Measurements from ENCODE around the gene COL4A2. TPM values are rescaled to one million over a fixed set of nuclear protein-coding genes. Genes with fewer than 3 reads are reported as not detected.

Gene COL4A2
- total RNA-seq, 1 donor from 2014 or later, result 7.6 TPM

DNA sequence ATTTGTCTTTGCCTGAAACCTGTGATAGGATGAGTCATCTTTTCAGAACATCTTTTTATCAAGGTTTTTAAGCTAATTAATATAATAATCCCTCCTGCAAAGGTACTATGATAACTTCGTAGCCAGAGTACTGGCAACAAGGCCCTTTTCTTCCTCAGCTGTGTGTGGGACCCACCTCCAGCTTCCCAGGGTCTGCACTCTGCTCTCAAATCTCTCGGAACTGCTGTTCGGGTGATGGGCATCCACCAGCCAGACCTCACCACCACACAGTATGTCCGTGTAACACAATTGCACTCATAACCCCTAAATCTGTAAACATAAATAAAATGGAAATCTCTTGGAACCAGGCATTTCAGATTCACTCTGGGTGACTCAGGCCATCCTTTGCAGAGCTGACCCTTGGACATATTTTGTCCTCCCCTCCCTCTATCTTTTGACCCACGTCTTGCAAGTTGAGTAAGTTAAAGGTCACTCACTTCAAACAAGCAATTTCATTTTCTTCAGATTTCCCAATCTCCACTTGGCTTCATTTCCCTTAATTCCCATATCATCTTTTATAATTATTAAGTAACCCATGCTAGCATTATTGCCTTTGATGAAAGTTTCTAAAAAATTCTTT is 29.6 kb upstream of the COL4A2 start:
- H3K4me3 ChIP-seq (ENCODE audit: low read depth, low read length), result no peak overlapping the region
- DNase-seq (ENCODE audit: low read depth) (no peak), FAIRE-seq (no peak)
- no peaks in the 10 kb centered on the region for H3K36me3 ChIP-seq (ENCODE audit: control insufficient read depth, insufficient read depth, low read length)
- TF ChIP-seq, protein P1, sequence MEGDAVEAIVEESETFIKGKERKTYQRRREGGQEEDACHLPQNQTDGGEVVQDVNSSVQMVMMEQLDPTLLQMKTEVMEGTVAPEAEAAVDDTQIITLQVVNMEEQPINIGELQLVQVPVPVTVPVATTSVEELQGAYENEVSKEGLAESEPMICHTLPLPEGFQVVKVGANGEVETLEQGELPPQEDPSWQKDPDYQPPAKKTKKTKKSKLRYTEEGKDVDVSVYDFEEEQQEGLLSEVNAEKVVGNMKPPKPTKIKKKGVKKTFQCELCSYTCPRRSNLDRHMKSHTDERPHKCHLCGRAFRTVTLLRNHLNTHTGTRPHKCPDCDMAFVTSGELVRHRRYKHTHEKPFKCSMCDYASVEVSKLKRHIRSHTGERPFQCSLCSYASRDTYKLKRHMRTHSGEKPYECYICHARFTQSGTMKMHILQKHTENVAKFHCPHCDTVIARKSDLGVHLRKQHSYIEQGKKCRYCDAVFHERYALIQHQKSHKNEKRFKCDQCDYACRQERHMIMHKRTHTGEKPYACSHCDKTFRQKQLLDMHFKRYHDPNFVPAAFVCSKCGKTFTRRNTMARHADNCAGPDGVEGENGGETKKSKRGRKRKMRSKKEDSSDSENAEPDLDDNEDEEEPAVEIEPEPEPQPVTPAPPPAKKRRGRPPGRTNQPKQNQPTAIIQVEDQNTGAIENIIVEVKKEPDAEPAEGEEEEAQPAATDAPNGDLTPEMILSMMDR (IDR thresholded peaks at IDR 0.05; ENCODE audit: insufficient read depth, low read length, severe bottlenecking), result no peak
- H3K27me3 ChIP-seq (ENCODE audit: control insufficient read depth, insufficient read depth, low read length), result no peaks in the 10 kb centered on the region

GRCh38 chr13:110278859-110279258 is 28.2 kb upstream of the COL4A2 start:
- Histone ChIP-seq H3K4me3 (ENCODE audit: low read depth, low read length) (no peak overlapping the region), H3K36me3 (ENCODE audit: control insufficient read depth, insufficient read depth, low read length) (no peaks in the 10 kb centered on the region), H3K27me3 (ENCODE audit: control insufficient read depth, insufficient read depth, low read length) (no peaks in the 10 kb centered on the region)
- TF ChIP-seq, protein P1 (IDR thresholded peaks at IDR 0.05; ENCODE audit: insufficient read depth, low read length, severe bottlenecking), result no peak
- no peak for DNase-seq (ENCODE audit: low read depth)
- no peak for FAIRE-seq

DNA sequence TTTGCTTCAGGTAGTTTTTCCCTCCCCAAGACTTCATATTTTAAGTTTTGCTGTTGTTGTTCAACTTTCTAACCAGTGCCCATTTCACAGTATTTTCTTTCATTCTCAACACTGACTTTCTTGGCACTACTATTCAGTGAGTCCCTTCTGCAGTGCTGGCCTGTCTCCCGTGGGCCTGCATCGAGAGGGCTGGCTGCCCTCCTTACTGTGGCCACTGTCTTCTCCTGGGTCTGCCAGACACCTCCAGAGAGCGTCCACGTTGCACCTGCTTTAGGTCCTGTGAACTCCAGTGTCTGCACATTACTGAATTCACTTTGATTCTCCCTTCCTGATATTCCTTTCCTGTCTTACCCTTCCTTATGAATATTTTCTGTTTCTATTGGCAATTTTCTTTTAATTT is 27.4 kb upstream of the COL4A2 start:
- no peaks in the 10 kb centered on the region for H3K27me3 ChIP-seq (ENCODE audit: control insufficient read depth, insufficient read depth, low read length)
- H3K36me3 ChIP-seq (ENCODE audit: control insufficient read depth, insufficient read depth, low read length), result no peaks in the 10 kb centered on the region
- DNase-seq (ENCODE audit: low read depth), result no peak
- TF ChIP-seq, protein P1 (IDR thresholded peaks at IDR 0.05; ENCODE audit: insufficient read depth, low read length, severe bottlenecking), result no peak
- no peak overlapping the region for H3K4me3 ChIP-seq (ENCODE audit: low read depth, low read length)
- FAIRE-seq, result no peak

DNA sequence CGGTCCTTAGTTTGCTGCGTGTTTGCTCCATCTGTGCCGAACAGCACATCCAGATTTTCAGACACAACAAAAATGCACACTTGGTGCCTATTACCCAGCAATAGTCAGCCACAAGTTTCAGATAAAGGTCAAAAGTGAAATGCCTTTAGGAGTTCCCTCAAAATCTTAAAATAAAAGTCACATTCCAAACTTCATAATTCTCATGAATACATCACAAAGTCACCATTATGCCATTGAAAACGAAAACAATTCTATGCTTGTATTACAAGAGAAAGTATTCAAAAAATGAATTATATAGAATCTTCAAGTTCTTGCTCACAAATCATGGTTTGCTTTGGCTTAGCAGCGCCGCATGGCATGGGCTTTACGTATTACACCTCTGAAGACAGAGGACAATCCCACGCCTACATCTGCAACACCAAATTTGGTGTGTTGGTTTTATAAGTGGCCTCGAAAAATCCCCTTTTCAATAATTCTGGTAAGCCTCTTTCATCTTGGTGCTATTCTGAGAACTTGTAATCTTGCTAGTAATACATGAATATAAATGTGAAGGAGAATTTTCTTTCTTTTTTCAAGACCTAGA is 26.8 kb upstream of the COL4A2 start:
- DNase-seq (ENCODE audit: low read depth) (no peak), FAIRE-seq (no peak)
- TF ChIP-seq, protein P1 (IDR thresholded peaks at IDR 0.05; ENCODE audit: insufficient read depth, low read length, severe bottlenecking), result no peak
- Histone ChIP-seq H3K36me3 (ENCODE audit: control insufficient read depth, insufficient read depth, low read length) (no peaks in the 10 kb centered on the region), H3K27me3 (ENCODE audit: control insufficient read depth, insufficient read depth, low read length) (no peaks in the 10 kb centered on the region), H3K4me3 (ENCODE audit: low read depth, low read length) (no peak overlapping the region)

GRCh38 chr13:110280985-110281688 is 25.9 kb upstream of the COL4A2 start:
- Histone ChIP-seq H3K36me3 (ENCODE audit: control insufficient read depth, insufficient read depth, low read length) (no peaks in the 10 kb centered on the region), H3K4me3 (ENCODE audit: low read depth, low read length) (no peak overlapping the region), H3K27me3 (ENCODE audit: control insufficient read depth, insufficient read depth, low read length) (no peaks in the 10 kb centered on the region)
- FAIRE-seq, result no peak
- DNase-seq (ENCODE audit: low read depth), result no peak
- TF ChIP-seq, protein P1 (IDR thresholded peaks at IDR 0.05; ENCODE audit: insufficient read depth, low read length, severe bottlenecking), result no peak
